ENCODE results near the gene NRSN2. TPM values are rescaled to one million over a fixed set of nuclear protein-coding genes. Genes with fewer than 3 reads are reported as not detected.

The NRSN2 gene
- total RNA-seq, 1 experiment from 2014 or later = 22.7 TPM

- no peak overlapping the region for H4K91ac ChIP-seq (ENCODE audit: insufficient read length, low read depth, low read length)
- no peaks in the 10 kb centered on the region for H3K79me2 ChIP-seq (ENCODE audit: insufficient read depth, low read length)
- H3K56ac ChIP-seq (ENCODE audit: insufficient read length, low read depth, low read length) = no peak overlapping the region
- no peak overlapping the region for H2BK120ac ChIP-seq (ENCODE audit: low read depth, low read length, poor library complexity, severe bottlenecking)
- no peak overlapping the region for H3K27ac ChIP-seq (ENCODE audit: insufficient read length, low read depth, low read length)
- no peak overlapping the region for H2AK5ac ChIP-seq (ENCODE audit: insufficient read length, low read length)
- TF ChIP-seq, protein P1, sequence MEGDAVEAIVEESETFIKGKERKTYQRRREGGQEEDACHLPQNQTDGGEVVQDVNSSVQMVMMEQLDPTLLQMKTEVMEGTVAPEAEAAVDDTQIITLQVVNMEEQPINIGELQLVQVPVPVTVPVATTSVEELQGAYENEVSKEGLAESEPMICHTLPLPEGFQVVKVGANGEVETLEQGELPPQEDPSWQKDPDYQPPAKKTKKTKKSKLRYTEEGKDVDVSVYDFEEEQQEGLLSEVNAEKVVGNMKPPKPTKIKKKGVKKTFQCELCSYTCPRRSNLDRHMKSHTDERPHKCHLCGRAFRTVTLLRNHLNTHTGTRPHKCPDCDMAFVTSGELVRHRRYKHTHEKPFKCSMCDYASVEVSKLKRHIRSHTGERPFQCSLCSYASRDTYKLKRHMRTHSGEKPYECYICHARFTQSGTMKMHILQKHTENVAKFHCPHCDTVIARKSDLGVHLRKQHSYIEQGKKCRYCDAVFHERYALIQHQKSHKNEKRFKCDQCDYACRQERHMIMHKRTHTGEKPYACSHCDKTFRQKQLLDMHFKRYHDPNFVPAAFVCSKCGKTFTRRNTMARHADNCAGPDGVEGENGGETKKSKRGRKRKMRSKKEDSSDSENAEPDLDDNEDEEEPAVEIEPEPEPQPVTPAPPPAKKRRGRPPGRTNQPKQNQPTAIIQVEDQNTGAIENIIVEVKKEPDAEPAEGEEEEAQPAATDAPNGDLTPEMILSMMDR (conservative IDR thresholded peaks at IDR 0.05) = no peak
- Mint-ChIP-seq H3K4me3 (no peak overlapping the region), H3K36me3 (ENCODE audit: insufficient read depth in 1 of 3, low read depth in 3 of 3) (no peaks in the 10 kb centered on the region), H3K27me3 (ENCODE audit: low read depth) (peaks cover 55% of the 10 kb centered on the region), H3K27ac (no peak overlapping the region), H3K4me1 (peaks cover 6 to 7% of the 10 kb centered on the region in 2 experiments), H3K9me3 (no peaks in the 10 kb centered on the region; a peak in 1 of 5 replicates)
- no peak overlapping the region for H4K8ac ChIP-seq (replicated peaks; ENCODE audit: insufficient read length, low read depth, low read length)
- H3K9me3 ChIP-seq (ENCODE audit: control insufficient read depth, low read depth, low read length) = no peaks in the 10 kb centered on the region
- H3K4me2 ChIP-seq (ENCODE audit: insufficient read depth, insufficient read length, low read length) = no peak overlapping the region
- no peak overlapping the region for H3K9ac ChIP-seq (ENCODE audit: extremely low read depth, insufficient read length, low read length)
- H3K79me1 ChIP-seq (ENCODE audit: insufficient read depth, low read depth, low read length, poor library complexity, severe bottlenecking) = no peaks in the 10 kb centered on the region
- no peak overlapping the region for H2BK15ac ChIP-seq (ENCODE audit: low read depth, low read length)
- H2AFZ ChIP-seq (ENCODE audit: low read length) = no peak overlapping the region
- H3K4me1 ChIP-seq (ENCODE audit: insufficient read depth, low read length) = no peaks in the 10 kb centered on the region; the same call in 1 of the 2 replicates
- no peak overlapping the region for H3T11ph ChIP-seq (ENCODE audit: low read length)
- H2BK5ac ChIP-seq (ENCODE audit: insufficient read length, low read length) = no peak overlapping the region
- H3K4ac ChIP-seq (ENCODE audit: low read depth, low read length) = no peak overlapping the region
- no peak overlapping the region for H2BK12ac ChIP-seq (ENCODE audit: insufficient read length, low read depth, low read length)
- no peaks in the 10 kb centered on the region for H3K27me3 ChIP-seq (ENCODE audit: insufficient read depth, low read length)
- H4K20me1 ChIP-seq (ENCODE audit: control insufficient read depth, insufficient read depth, insufficient read length) = no peaks in the 10 kb centered on the region
- no peak overlapping the region for H2BK20ac ChIP-seq (ENCODE audit: low read depth, low read length, poor library complexity, severe bottlenecking)
- no peak overlapping the region for H4K5ac ChIP-seq (ENCODE audit: insufficient read length, low read depth, low read length)
- H3K23ac ChIP-seq (ENCODE audit: insufficient read length, low read depth, low read length) = no peak overlapping the region
- DNase-seq = no peak
- H3K18ac ChIP-seq (ENCODE audit: insufficient read length, low read depth, low read length) = no peak overlapping the region
- H3K23me2 ChIP-seq (ENCODE audit: insufficient read length, low read depth, low read length, poor library complexity, severe bottlenecking) = peaks cover 13% of the 10 kb centered on the region
- H3K14ac ChIP-seq (ENCODE audit: insufficient read depth, low read length) = no peak overlapping the region
Measured at GRCh38 chr20:343107-343506, 3.8 kb upstream of the NRSN2 start.
